ENCODE results near the gene WDR43. TPM values are rescaled to one million over a fixed set of nuclear protein-coding genes. Genes with fewer than 3 reads are reported as not detected.

Gene WDR43
- total and polyA plus RNA-seq, 2 experiments from 2014 or later: 101 to 140 TPM

- Histone ChIP-seq H3K79me2 (replicated peaks; ENCODE audit: insufficient read depth) (peaks cover 100% of the 10 kb centered on the region), H3K27ac (ENCODE audit: low read depth) (no peak overlapping the region), H2AFZ (no peak overlapping the region), H4K20me1 (replicated peaks; ENCODE audit: insufficient read depth) (peaks cover 83% of the 10 kb centered on the region), H3K9me2 (ENCODE audit: insufficient read depth) (no peaks in the 10 kb centered on the region), H3K4me2 (no peak overlapping the region), H3F3A (replicated peaks; ENCODE audit: low read depth) (peaks cover 4% of the 10 kb centered on the region; the same call in 1 of the 2 replicates), H3K4me3 (no peak overlapping the region), H3K27me3 (ENCODE audit: insufficient read depth) (no peaks in the 10 kb centered on the region), H3K4me1 (ENCODE audit: insufficient read depth) (no peaks in the 10 kb centered on the region), H3K36me3 (ENCODE audit: insufficient read depth) (peaks cover 68% of the 10 kb centered on the region)
- DNase-seq (ENCODE audit: low spot score) (no peak), ATAC-seq (no peak)
- Mint-ChIP-seq H3K9me3 (no peaks in the 10 kb centered on the region), H3K27me3 (ENCODE audit: insufficient read depth, low read depth, poor library complexity) (peaks cover 3% of the 10 kb centered on the region), H3K36me3 (ENCODE audit: low read depth) (peaks cover 82% of the 10 kb centered on the region), H3K4me1 (peaks cover 4% of the 10 kb centered on the region; the same call in 2 of the 3 replicates), H3K27ac (no peak overlapping the region), H3K4me3 (no peak overlapping the region)
- TF ChIP-seq CTCF (conservative IDR thresholded peaks at IDR 0.05; ENCODE audit: low read depth in 2 of 2): no peak
- no peak for TF ChIP-seq ZNF331 (CRISPR knock-in tag; IDR thresholded peaks at IDR 0.05; ENCODE audit: low read depth)
- no peak for TF ChIP-seq JUNB (IDR thresholded peaks at IDR 0.05; ENCODE audit: unreplicated experiment)
- no peak for TF ChIP-seq STAT1 (IDR thresholded peaks at IDR 0.05; ENCODE audit: unreplicated experiment)
- TF ChIP-seq, protein P1, sequence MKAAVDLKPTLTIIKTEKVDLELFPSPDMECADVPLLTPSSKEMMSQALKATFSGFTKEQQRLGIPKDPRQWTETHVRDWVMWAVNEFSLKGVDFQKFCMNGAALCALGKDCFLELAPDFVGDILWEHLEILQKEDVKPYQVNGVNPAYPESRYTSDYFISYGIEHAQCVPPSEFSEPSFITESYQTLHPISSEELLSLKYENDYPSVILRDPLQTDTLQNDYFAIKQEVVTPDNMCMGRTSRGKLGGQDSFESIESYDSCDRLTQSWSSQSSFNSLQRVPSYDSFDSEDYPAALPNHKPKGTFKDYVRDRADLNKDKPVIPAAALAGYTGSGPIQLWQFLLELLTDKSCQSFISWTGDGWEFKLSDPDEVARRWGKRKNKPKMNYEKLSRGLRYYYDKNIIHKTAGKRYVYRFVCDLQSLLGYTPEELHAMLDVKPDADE (IDR thresholded peaks at IDR 0.05): no peak
- TF ChIP-seq ZNF114 (CRISPR knock-in tag; IDR thresholded peaks at IDR 0.05): no peak
- TF ChIP-seq EZH2phosphoT487 (IDR thresholded peaks at IDR 0.05; ENCODE audit: unreplicated experiment): no peak
- no peak for TF ChIP-seq POLR2AphosphoS5 (IDR thresholded peaks at IDR 0.05; ENCODE audit: low read depth)
- no peak for TF ChIP-seq REST (IDR thresholded peaks at IDR 0.05; ENCODE audit: unreplicated experiment)
- TF ChIP-seq CREB1 (CRISPR knock-in tag; IDR thresholded peaks at IDR 0.05; ENCODE audit: low read depth): no peak
- no peak for TF ChIP-seq EZH2 (IDR thresholded peaks at IDR 0.05; ENCODE audit: low read depth, unreplicated experiment)
- no peak for TF ChIP-seq NANOG (IDR thresholded peaks at IDR 0.05; ENCODE audit: borderline replicate concordance)
- TF ChIP-seq ZNF462 (CRISPR knock-in tag; IDR thresholded peaks at IDR 0.05): no peak
Observed at GRCh38 chr2:28905533-28905932, 11.1 kb downstream of the WDR43 start.

All from GM23338 (cell line).